GM12878 (cell line): ENCODE measurements around the gene DIS3L2. TPM values are rescaled to one million over a fixed set of nuclear protein-coding genes. Genes with fewer than 3 reads are reported as not detected.

Experiments used
- ATAC-seq: fragments of 200-7000 bp; cut with Tn5 transposase; 3 replicates; pipeline ENCODE4 v1.9.1; 2020; ENCODE audit warnings: mild to moderate bottlenecking, moderate library complexity
- BruUV-seq: library from RNA; stranded (reverse); fragments of 400-500 nt; replicated peaks from 2 replicates; lab custom pipeline; 2021; lab: Mats Ljungman, UMichigan
- CTCF ChIA-PET: fragments of 300-600 bp; sonication (Branson Sonifier 250); formaldehyde crosslinking; extraction: SDS; loops from one replicate; lab custom pipeline; 2021; ENCODE audit warnings: inconsistent platforms; lab: Yijun Ruan, JAX
- POLR2A ChIA-PET: fragments of 350-600 bp; formaldehyde crosslinking; extraction: SDS; loops from one replicate; lab custom pipeline; 2021; ENCODE audit warnings: inconsistent platforms; lab: Charles Lee
- RAD21 ChIA-PET: fragments of 300-600 bp; sonication (Branson Sonifier 250); formaldehyde crosslinking; loops from one replicate; lab custom pipeline; 2023; ENCODE audit warnings: antibody characterized with exemption; ENCODE audit not compliant: unreplicated experiment; lab: Charles Lee
- SMC1A ChIA-PET: fragments of 300-600 bp; sonication (Branson Sonifier 250); formaldehyde crosslinking; loops from one replicate; lab custom pipeline; 2023; ENCODE audit not compliant: unreplicated experiment, uncharacterized antibody; lab: Charles Lee
- DNase-seq: peaks from one replicate; pipeline ENCODE4 v3.0.0-alpha.2; 2011; ENCODE audit warnings: low read depth, low spot score
- FAIRE-seq: peaks from 3 replicates; lab custom pipeline; 2011; peaks lifted over from hg19 to GRCh38; lab: Jason Lieb, UNC
- H2AFZ ChIP-seq: 2 replicates; pipeline ENCODE4 v1.6.0; 2011; ENCODE audit warnings: low read depth, low read length, control low read depth; ENCODE audit not compliant: control insufficient read depth
- H3K27ac ChIP-seq: 2 replicates; pipeline ENCODE4 v1.5.1; 2011; ENCODE audit warnings: control low read depth; ENCODE audit not compliant: control insufficient read depth, insufficient read depth
- H3K27me3 ChIP-seq, 2 experiments: replicated peaks in 1 of 2; 2 replicates each; pipeline versions ENCODE4 v1.6.0 to v1.6.1; 2011; ENCODE audit warnings: low read length in 1 of 2; ENCODE audit not compliant: control insufficient read depth in 2 of 2, insufficient read depth in 2 of 2
- H3K36me3 ChIP-seq, 2 experiments: 2 replicates each; pipeline ENCODE4 v1.5.1; 2011; ENCODE audit warnings: low read length in 1 of 2; ENCODE audit not compliant: control insufficient read depth in 2 of 2, insufficient read depth in 2 of 2
- H3K4me1 ChIP-seq: 2 replicates; pipeline ENCODE4 v1.6.1; 2011; ENCODE audit warnings: mild to moderate bottlenecking, low read length, moderate library complexity, mixed read lengths; ENCODE audit not compliant: control insufficient read depth, insufficient read depth
- H3K4me2 ChIP-seq: 2 replicates; pipeline ENCODE4 v1.6.0; 2011; ENCODE audit warnings: control low read depth; ENCODE audit not compliant: control insufficient read depth, insufficient read depth
- H3K4me3 ChIP-seq: fragments of 200-600 bp; sonication (generic); 2 replicates; pipeline ENCODE4 v1.5.1; 2016
- H3K79me2 ChIP-seq: 2 replicates; pipeline ENCODE4 v1.6.0; 2011; ENCODE audit warnings: low read length; ENCODE audit not compliant: control insufficient read depth, insufficient read depth
- H3K9ac ChIP-seq: 2 replicates; pipeline ENCODE4 v1.8.0; 2011; ENCODE audit warnings: low read length, control low read depth, mixed read lengths; ENCODE audit not compliant: control insufficient read depth, insufficient read depth
- H3K9me3 ChIP-seq: replicated peaks from 3 replicates; pipeline ENCODE4 v1.5.1; 2011; ENCODE audit warnings: mild to moderate bottlenecking, low read length; ENCODE audit not compliant: control insufficient read depth, insufficient read depth
- H4K20me1 ChIP-seq: 2 replicates; pipeline ENCODE4 v1.6.0; 2011; ENCODE audit not compliant: control insufficient read depth, insufficient read depth
- CUX1 ChIP-seq: IDR thresholded peaks from 2 replicates; pipeline ENCODE4 v1.6.1; 2012; ENCODE audit warnings: improper control_type of control experiment, low read depth, low read length; ENCODE audit not compliant: insufficient replicate concordance
- IKZF1 ChIP-seq: fragments of 450-650 bp; conservative IDR thresholded peaks from 2 replicates; pipeline ENCODE4 v1.6.1; 2017; ENCODE audit warnings: antibody characterized with exemption, mild to moderate bottlenecking
- NKRF ChIP-seq: fragments of 450-650 bp; conservative IDR thresholded peaks from 2 replicates; pipeline ENCODE4 v1.6.1; 2017; ENCODE audit warnings: mild to moderate bottlenecking, moderate library complexity
- NR2F1 ChIP-seq: fragments of 450-650 bp; conservative IDR thresholded peaks from 2 replicates; pipeline ENCODE4 v1.6.1; 2017; ENCODE audit warnings: mild to moderate bottlenecking
- WGBS: methylation state at CpG from one replicate; pipeline ENCODE4 v1.1.6; 2016; ENCODE audit warnings: low lambda C conversion rate; ENCODE audit not compliant: insufficient replicate concordance, insufficient coverage; ENCODE audit errors: missing lambda C conversion rate; 5-methylcytosine and 5-hydroxymethylcytosine counted together
- in situ Hi-C: fragments of 300-500 bp; cut with MboI; formaldehyde crosslinking; loops from 9 replicates; pipeline ENCODE4 v1.14.3; 2018; ENCODE audit warnings: mixed read lengths
- intact Hi-C: fragments of 100-400 bp; cut with micrococcal nuclease; formaldehyde crosslinking; loops from one replicate; pipeline ENCODE4 v1.14.2; 2022; ENCODE audit not compliant: unreplicated experiment
- polyA plus RNA-seq, 11 experiments: library from polyadenylated mRNA; depleted of rRNA in 4 of 11; unstranded in 6 of 11; stranded (reverse) in 5 of 11; fragments of >200 nt; fragmentation: Nextera tagmentation in 4 of 11; fragmentation: Illumina TruSeq in 1 of 11; extraction: Ambion mirVana in 4 of 11; extraction: Trizol in 1 of 11; gene quantifications; 1 replicate in 1 of 11; 2 replicates in 10 of 11; pipeline versions ENCODE4 v1.2.1 to v1.2.3, GENCODE V29; 2011 to 2016; ENCODE audit warnings: inconsistent platforms in 2 of 11, missing spikeins in 2 of 11, low read depth in 1 of 11
- total RNA-seq, 4 experiments: library from RNA; depleted of rRNA in 3 of 4; stranded (reverse); fragments of >200 nt in 3 of 4; fragmentation: Illumina TruSeq in 1 of 4; extraction: Trizol in 1 of 4; gene quantifications; 2 replicates each; pipeline versions ENCODE4 v1.2.1 to v1.2.3, GENCODE V29; 2013 to 2021

The DIS3L2 gene
- total and polyA plus RNA-seq, 10 of the 15 experiments (the other 5 are each of a cell fraction or from before 2014, with no cell fraction given) = 3.5 to 27.1 (median 16.0) TPM

GRCh38 chr2:232228971-232229894 lies 267.7 kb downstream of the DIS3L2 start:
- RAD21 ChIA-PET = interaction anchor here (1.4 to 1.6 kb wide), 2 partner anchors 113 to 322 kb away, joined by 3 to 5 read pairs; no protein-coding TSS in a partner anchor
- WGBS = 68% methylated on average over 7 of the region's 7 CpGs
- no peak overlapping the region for H3K27ac ChIP-seq
- no peak overlapping the region for H3K4me3 ChIP-seq
- H3K9ac ChIP-seq = no peak overlapping the region
- no peaks in the 10 kb centered on the region for H3K79me2 ChIP-seq
- TF ChIP-seq IKZF1 = peak; percentile 21; the same call in 1 of the 2 replicates
- 0 out of 2 replicates have a peak, but pooled peaks have one; percentile 40 for TF ChIP-seq NR2F1
- TF ChIP-seq NKRF = no peak
- no peak for TF ChIP-seq CUX1
- TF ChIP-seq, all 136 proteins: peak for 2
- ChIA-PET CTCF (interaction anchor here (1.2 to 3.3 kb wide), 8 partner anchors 11 to 329 kb away, joined by 3 to 15 read pairs (median 5); no protein-coding TSS in a partner anchor), SMC1A (interaction anchor here (0.7 to 2.3 kb wide), 6 partner anchors 11 to 321 kb away, joined by 3 to 12 read pairs (median 3); no protein-coding TSS in a partner anchor), POLR2A (interaction anchor here (0.6 kb wide), 1 partner anchor 504 kb away, joined by 6 read pairs; no protein-coding TSS in a partner anchor)
- no peaks in the 10 kb centered on the region; the same call in 1 of the 2 replicates for H3K4me1 ChIP-seq
- intact Hi-C loops = no loop called here
- BruUV-seq = no TSS peak
- DNase-seq (no peak), ATAC-seq (peak; percentile 63), FAIRE-seq (no peak)
- no peak overlapping the region for H3K4me2 ChIP-seq
- no peak overlapping the region for H2AFZ ChIP-seq
- H3K27me3 ChIP-seq = no peaks in the 10 kb centered on the region
- H3K36me3 ChIP-seq = no peaks in the 10 kb centered on the region
- in situ Hi-C loops = no loop called here
- no peaks in the 10 kb centered on the region for H3K9me3 ChIP-seq
- H4K20me1 ChIP-seq = no peaks in the 10 kb centered on the region
